GM19463 (cell line): ENCODE data around the gene DPH1.
"Not testable (repeated sequence)": the region's sequence is repeated elsewhere in the genome, so short reads cannot be mapped to it uniquely, and the experiment has no call there.

Experiments
- ATAC-seq: cut with Tn5 transposase; IDR thresholded peaks from one replicate; pipeline ENCODE4 v1.9.1; 2021; ENCODE audit warnings: mild to moderate bottlenecking, moderate library complexity; ENCODE audit not compliant: unreplicated experiment

The DPH1 gene

GRCh38 chr17:2008332-2009126 is 21.4 kb upstream of the DPH1 start:
- no peak for ATAC-seq

DNA sequence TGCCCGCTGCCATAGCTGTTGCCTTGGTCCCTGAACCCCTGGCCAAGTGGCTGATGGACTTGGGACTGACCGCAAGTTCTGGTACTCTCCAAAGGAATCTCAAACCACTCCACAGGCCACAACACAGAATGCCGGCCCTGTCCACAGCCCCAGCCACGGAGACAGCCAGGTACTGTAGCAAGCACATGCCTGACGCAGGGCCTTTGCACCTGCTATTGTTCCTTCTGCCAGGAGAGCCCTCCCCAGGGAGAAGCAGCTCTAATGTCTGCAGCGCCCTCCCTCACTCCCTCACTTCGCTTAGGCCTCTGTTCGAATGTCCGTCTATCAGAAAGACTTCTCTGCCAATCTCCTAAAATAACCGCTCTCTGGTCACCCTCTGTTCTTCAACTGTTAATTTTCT is 20.2 kb upstream of the DPH1 start:
- ATAC-seq: no peak

- no peak for ATAC-seq
These were observed 18.3 kb upstream of the DPH1 start for GRCh38 chr17:2011411-2012371.

GRCh38 chr17:2012499-2012898 is 17.5 kb upstream of the DPH1 start:
- no peak for ATAC-seq

- not testable (repeated sequence) for ATAC-seq
These were observed 16.5 kb upstream of the DPH1 start for GRCh38 chr17:2013220-2013993.

- ATAC-seq: no peak
These were observed 16.0 kb upstream of the DPH1 start for GRCh38 chr17:2013994-2014317.

- ATAC-seq: no peak
These were observed 14.6 kb upstream of the DPH1 start for GRCh38 chr17:2015314-2015713.

DNA sequence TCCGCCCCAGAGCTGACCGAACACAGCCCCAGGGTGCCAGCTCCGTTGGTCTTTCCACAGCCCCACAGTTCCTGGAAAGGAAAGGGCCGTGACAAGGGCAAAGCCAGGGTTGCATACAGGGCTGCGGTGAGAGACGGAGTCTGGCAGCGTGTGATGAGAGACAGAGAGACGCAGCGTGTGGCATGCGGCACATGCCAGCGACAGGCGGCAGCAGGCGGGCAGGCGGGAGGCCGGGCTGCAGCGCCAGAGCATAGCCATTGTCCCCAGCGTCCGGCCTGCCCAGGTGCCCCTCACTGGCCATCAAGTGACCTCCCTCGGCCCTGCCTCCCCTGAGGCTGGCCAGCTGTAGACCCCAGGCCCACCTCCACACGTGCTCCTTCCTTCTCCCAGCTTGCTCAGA is 13.5 kb upstream of the DPH1 start:
- ATAC-seq: no peak

- no peak for ATAC-seq
These were observed 12.5 kb upstream of the DPH1 start for GRCh38 chr17:2017274-2017941.

- ATAC-seq: no peak
These were observed 11.0 kb upstream of the DPH1 start for GRCh38 chr17:2018716-2019510.

GRCh38 chr17:2019723-2020122 is 10.2 kb upstream of the DPH1 start:
- no peak for ATAC-seq

DNA sequence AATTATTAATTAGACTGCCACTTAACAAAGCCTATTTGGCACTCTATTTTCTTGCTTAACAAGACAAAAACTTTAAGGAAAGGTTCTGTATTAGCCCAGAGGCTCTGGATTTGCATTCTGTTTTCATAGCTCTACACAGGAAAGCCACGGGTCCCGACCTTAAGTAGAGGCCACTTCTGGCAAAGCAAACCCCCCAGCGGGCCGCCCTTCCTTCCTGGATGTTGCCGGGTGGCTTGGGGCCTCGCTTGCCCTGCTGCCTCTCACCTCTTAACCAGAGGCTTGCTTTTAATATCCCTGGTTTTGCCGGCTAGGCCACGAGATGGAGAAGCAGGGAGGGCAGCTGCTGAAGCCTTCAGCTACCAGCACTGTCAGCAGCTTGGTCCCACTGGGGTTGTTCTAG is 9.2 kb upstream of the DPH1 start:
- no peak for ATAC-seq

DNA sequence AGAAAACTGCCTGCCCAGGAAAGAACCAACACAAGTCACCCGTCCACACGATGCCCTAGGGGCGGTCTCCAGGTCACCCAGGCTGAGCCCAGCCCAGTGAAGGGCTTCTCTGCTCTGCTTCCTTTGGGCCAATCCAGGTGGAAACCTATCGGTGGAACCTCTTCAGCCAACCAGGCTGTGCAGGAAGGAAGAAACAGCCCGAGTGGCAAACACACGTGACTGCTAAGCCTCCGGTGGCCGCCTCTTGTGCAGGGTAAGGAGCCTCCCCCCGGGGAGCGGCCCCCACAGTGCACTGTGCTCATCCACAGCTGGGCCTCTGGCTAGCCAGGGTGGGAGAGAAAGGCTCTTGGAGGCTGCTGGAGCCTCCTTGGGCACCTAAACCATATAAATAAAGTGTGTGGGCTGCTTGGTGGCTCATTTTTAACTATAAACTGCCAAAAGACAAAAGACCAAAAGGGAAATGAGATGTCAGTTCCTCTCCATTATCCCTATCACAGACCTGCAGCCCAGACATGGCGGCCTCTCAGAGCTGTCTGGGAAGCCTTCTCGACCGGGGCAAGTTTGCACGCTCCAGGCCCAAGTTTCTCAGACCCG is 7.2 kb upstream of the DPH1 start:
- no peak for ATAC-seq

DNA sequence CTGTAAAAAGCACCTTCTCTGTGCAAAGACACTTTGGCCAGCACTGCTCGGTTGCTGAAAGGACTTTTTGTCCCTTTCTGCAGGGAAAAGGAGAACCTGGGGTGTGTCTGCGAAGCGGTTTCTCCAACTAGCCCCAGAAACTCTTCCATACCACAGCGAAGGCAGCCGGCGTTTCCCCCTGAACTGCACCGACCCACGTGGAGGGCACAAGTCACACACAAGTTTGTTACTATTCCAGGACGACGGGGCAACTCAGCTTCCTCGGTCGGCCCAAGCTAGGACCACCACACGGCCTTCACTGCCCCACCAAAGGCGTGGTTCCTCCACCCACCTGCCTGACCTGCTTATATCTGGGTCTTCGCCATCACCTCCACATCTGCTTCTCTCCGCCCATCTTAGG is 6.7 kb upstream of the DPH1 start:
- no peak for ATAC-seq

DNA sequence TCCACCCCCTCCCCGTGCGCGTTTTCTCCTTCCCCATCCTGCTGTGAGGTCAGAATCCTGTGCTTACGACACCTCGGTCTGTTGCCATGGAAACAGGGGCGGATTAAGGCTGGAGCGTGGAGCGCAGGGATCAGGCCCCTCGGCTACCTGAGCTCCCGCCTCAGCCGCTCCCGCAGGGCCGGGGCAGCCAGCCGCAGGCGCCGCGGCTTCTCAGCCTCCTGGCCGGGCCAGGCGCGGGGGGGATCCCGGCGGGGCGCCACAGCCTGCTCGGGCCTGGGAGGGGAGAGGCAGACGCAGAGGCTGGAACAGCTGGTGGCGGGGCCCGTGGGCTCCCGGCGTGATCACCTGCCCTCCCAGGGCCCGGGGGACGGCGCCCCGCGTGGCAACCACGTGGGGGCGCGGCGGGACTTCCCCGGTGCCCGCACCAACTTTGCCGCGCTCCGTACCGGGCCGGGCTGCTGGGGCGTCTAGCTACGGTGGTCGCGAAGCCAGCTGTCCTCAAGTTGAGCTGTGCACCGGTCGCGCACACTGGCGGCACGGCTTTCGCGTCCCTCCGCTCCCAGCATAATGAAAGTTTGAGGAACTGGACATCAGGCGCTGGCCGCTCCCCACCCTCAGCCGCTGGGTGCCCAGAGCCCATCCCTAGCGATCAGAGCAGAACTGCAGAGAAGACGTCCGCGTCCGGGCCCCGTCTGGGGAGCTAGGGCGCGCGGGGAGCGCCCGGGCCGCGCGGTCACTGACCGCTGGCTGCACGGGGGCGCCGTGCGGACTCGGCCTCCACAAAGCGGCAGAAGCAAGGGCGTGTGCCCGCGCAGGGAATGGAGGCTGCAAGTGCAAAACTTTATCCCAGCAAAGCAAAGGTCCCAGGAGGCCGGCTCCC is 6.0 kb upstream of the DPH1 start:
- ATAC-seq: no peak

DNA sequence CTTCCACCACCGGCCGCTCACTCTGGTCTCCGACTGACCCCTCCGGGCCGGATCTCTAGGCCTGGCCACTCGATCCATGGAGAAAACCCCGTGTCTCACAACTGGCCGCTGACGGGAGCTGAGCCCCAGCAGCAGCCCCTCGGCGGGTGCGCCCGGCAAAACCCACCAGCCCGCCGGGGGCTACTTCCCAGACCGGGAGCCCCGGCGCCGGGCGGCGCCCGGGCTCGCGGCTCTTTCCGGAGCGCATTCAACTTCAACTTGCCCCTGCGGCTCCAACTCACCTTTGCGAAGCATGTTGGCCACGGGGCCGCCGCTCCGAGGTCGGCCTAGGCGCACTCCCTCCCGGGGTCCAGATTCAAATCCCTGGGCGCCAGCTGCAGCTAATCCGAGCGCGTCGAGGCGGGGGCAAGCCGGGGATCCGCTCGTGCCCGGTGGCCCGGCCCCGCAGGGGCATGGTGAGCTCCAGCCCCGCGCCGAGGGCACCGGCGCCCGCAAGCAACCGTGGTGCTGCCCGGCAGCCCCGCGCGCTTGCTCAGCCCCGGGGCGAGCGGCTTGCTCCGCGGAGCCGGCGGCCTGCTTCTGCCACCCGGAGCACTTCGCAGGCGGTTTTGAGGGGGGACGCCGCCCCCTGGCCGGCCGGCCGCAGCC is 5.3 kb upstream of the DPH1 start:
- no peak for ATAC-seq

DNA sequence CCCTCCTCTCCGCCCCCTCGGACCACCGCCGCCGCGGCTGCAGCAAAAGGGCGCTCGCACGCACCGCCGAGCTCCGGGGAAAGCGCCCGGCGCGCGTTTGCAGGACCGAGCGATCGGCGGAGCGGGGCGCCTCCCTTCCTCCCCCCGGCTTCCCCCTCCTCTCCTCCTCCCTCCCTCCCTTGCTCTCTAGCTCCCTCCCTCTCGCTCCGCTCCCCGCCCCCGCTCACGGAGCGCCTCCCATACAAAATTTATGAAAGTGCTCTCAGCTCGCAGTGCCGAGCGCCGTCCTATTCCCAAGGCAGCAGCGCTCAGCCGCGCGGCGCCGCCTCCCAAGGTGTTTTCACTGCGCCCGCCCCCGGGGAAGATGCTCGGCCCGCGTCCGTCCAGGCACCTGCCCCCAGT is 4.7 kb upstream of the DPH1 start, which contains the start of gene RTN4RL1:
TSS of gene RTN4RL1 (minus strand) at position 115 of the 402 bp plus-strand sequence. CDS start 469 bp downstream, outside the sequence.
- no peak for ATAC-seq
